DMS114 treated with DMSO at 0.1 percent for 48 hours (cell line): ENCODE results near the gene BMPER.

Experiments used
- DNase-seq: peaks from one replicate; lab custom pipeline; 2025; ENCODE audit not compliant: unreplicated experiment; lab: John Stamatoyannopoulos, UW

Gene BMPER

GRCh38 chr7:33921216-33921938, 16.0 kb downstream of the BMPER start:
- DNase-seq: no peak

- no peak for DNase-seq
Measured at GRCh38 chr7:33922820-33923219, 17.5 kb downstream of the BMPER start.

GRCh38 chr7:33923440-33924229, 18.3 kb downstream of the BMPER start:
- DNase-seq: no peak

GRCh38 chr7:33926535-33926934, 21.2 kb downstream of the BMPER start:
- DNase-seq: no peak

GRCh38 chr7:33928986-33929385, 23.6 kb downstream of the BMPER start:
- DNase-seq: no peak

- DNase-seq: no peak
Measured at GRCh38 chr7:33932221-33932620, 26.9 kb downstream of the BMPER start.

- peak; percentile 69 for DNase-seq
Measured at GRCh38 chr7:33932832-33933468, 27.6 kb downstream of the BMPER start.

GRCh38 chr7:33933611-33934281, 28.4 kb downstream of the BMPER start:
- no peak for DNase-seq

- no peak for DNase-seq
Measured at GRCh38 chr7:33934391-33934790, 29.1 kb downstream of the BMPER start.

GRCh38 chr7:33936503-33936902, 31.2 kb downstream of the BMPER start:
- no peak for DNase-seq

GRCh38 chr7:33937871-33938270, 32.5 kb downstream of the BMPER start:
- DNase-seq: no peak

GRCh38 chr7:33939121-33939520, 33.8 kb downstream of the BMPER start:
- DNase-seq: no peak

- DNase-seq: no peak
Measured at GRCh38 chr7:33940503-33940902, 35.2 kb downstream of the BMPER start.

GRCh38 chr7:33941418-33941817, 36.1 kb downstream of the BMPER start:
- no peak for DNase-seq

GRCh38 chr7:33946094-33946699, 40.9 kb downstream of the BMPER start:
- DNase-seq: no peak

GRCh38 chr7:33950047-33950714, 44.8 kb downstream of the BMPER start:
- DNase-seq: no peak

GRCh38 chr7:33952824-33953223, 47.5 kb downstream of the BMPER start:
- DNase-seq: no peak

- no peak for DNase-seq
Measured at GRCh38 chr7:33958104-33958503, 52.8 kb downstream of the BMPER start.

GRCh38 chr7:33959676-33960075, 54.3 kb downstream of the BMPER start:
- no peak for DNase-seq

- no peak for DNase-seq
Measured at GRCh38 chr7:33961948-33962347, 56.6 kb downstream of the BMPER start.
